Renal pelvis (tissue), 12 donors: Measurements from ENCODE around the gene DLGAP1. TPM values are rescaled to one million over a fixed set of nuclear protein-coding genes. Genes with fewer than 3 reads are reported as not detected.
"Not testable (repeated sequence)": the region's sequence is repeated elsewhere in the genome, so short reads cannot be mapped to it uniquely, and the experiment has no call there.

Experiments used
- DNase-seq: peaks from one replicate; pipeline ENCODE4 v3.0.0-alpha.2; 2013
- long read RNA-seq, 16 experiments: transcript quantifications; one replicate each; lab custom pipeline, GENCODE V29; 2026
- polyA plus RNA-seq, 3 donors: library from polyadenylated mRNA; unstranded; fragments of 120-200 nt; gene quantifications; one replicate each; pipeline ENCODE4 v1.2.1, GENCODE V29; 2013; ENCODE audit not compliant: insufficient read length in 3 of 3

The DLGAP1 gene
- polyA plus RNA-seq, result 1 to 10 TPM; 4.7 to 5.1 (median 5.0) TPM
- long read RNA-seq, donor 1, result 0 reads
- long read RNA-seq, donor 2, result 0 reads
- long read RNA-seq, donor 3, result 0 reads
- long read RNA-seq, donor 4, result 0 reads
- long read RNA-seq, donor 5, result 0 reads
- long read RNA-seq, donor 6, full-length matches to known transcripts, result 1 of 1 reads
- long read RNA-seq, donor 6, partial matches to known transcripts, result 0 of 1 reads
- long read RNA-seq, donor 6, other reads (novel, unspliced or antisense), result 0 of 1 reads
- long read RNA-seq, donor 7, result 0 reads
- long read RNA-seq, donor 8, result 0 reads
- long read RNA-seq, donor 9, result 0 reads
- long read RNA-seq, donor 10, partial matches to known transcripts, result 6 of 6 reads
- long read RNA-seq, donor 10, other reads (novel, unspliced or antisense), result 0 of 6 reads
- long read RNA-seq, donor 11, result 0 reads
- long read RNA-seq, donor 12, result 0 reads
- long read RNA-seq, donor 13, result 0 reads
- long read RNA-seq, donor 14, result 0 reads
- long read RNA-seq, donor 15, result 0 reads
- long read RNA-seq, donor 16, result 0 reads

- DNase-seq, result peak; percentile 79
Measured at GRCh38 chr18:4455113-4455811, at the start of gene DLGAP1. DLGAP1 (minus strand) TSS chr18:4455307.

GRCh38 chr18:4494703-4495284, 39.7 kb upstream of the DLGAP1 start:
- not testable (repeated sequence) for DNase-seq

- no peak for DNase-seq
Measured at GRCh38 chr18:4468511-4468910, 13.4 kb upstream of the DLGAP1 start.

GRCh38 chr18:4454537-4455112, 482 bp downstream of the DLGAP1 start:
- no peak for DNase-seq

- peak; percentile 42 for DNase-seq
Measured at GRCh38 chr18:4453874-4454536, 1.1 kb downstream of the DLGAP1 start.

GRCh38 chr18:4453567-4453873, 1.6 kb downstream of the DLGAP1 start:
- DNase-seq, result no peak

- DNase-seq, result peak; percentile 22
Measured at GRCh38 chr18:4450065-4450658, 4.9 kb downstream of the DLGAP1 start.

- no peak for DNase-seq
Measured at GRCh38 chr18:4445902-4446301, 9.2 kb downstream of the DLGAP1 start.

GRCh38 chr18:4444306-4444705, 10.8 kb downstream of the DLGAP1 start:
- no peak for DNase-seq

- no peak for DNase-seq
Measured at GRCh38 chr18:4441098-4441497, 14.0 kb downstream of the DLGAP1 start.

GRCh38 chr18:4438938-4439337, 16.2 kb downstream of the DLGAP1 start:
- DNase-seq, result no peak

- DNase-seq, result no peak
Measured at GRCh38 chr18:4433717-4434116, 21.4 kb downstream of the DLGAP1 start.

GRCh38 chr18:4430836-4431235, 24.3 kb downstream of the DLGAP1 start:
- DNase-seq, result no peak

GRCh38 chr18:4417714-4418113, 37.4 kb downstream of the DLGAP1 start:
- DNase-seq, result no peak

GRCh38 chr18:4416976-4417375, 38.1 kb downstream of the DLGAP1 start:
- DNase-seq, result no peak

GRCh38 chr18:4412286-4412685, 42.8 kb downstream of the DLGAP1 start:
- DNase-seq, result no peak

GRCh38 chr18:4406856-4407255, 48.3 kb downstream of the DLGAP1 start:
- DNase-seq, result no peak

- DNase-seq, result no peak
Measured at GRCh38 chr18:4405965-4406364, 49.1 kb downstream of the DLGAP1 start.

GRCh38 chr18:4403836-4404235, 51.3 kb downstream of the DLGAP1 start:
- no peak for DNase-seq

- no peak for DNase-seq
Measured at GRCh38 chr18:4400911-4401310, 54.2 kb downstream of the DLGAP1 start.

- no peak for DNase-seq
Measured at GRCh38 chr18:4399929-4400328, 55.2 kb downstream of the DLGAP1 start.

- DNase-seq, result no peak
Measured at GRCh38 chr18:4394700-4395099, 60.4 kb downstream of the DLGAP1 start.
